OCI-LY3 (cell line): ENCODE data around the gene WASHC2C.
"Not testable (repeated sequence)": the region's sequence is repeated elsewhere in the genome, so short reads cannot be mapped to it uniquely, and the experiment has no call there.

ENCODE experiments used
- H2AFZ ChIP-seq: fragments of 200-600, 300-600 bp; shearing (Covaris generic); 2 replicates; pipeline ENCODE4 v1.6.0; 2014; ENCODE audit warnings: antibody characterized with exemption, low read depth, low read length
- H3K27ac ChIP-seq: fragments of 200-600, 300-600 bp; sonication (generic); 2 replicates; pipeline ENCODE4 v1.5.1; 2014; ENCODE audit warnings: mild to moderate bottlenecking, low read length, moderate library complexity, mixed read lengths
- H3K27me3 ChIP-seq: fragments of 200-600, 300-600 bp; sonication (generic); 2 replicates; pipeline ENCODE4 v1.6.1; 2014; ENCODE audit warnings: low read depth, low read length, mixed read lengths
- H3K36me3 ChIP-seq: fragments of 200-600, 300-600 bp; sonication (generic); replicated peaks from 2 replicates; pipeline ENCODE3; 2014; ENCODE audit warnings: low read depth, low read length, mixed read lengths
- H3K4me1 ChIP-seq: fragments of 300-600, 200-600 bp; sonication (generic); 2 replicates; pipeline ENCODE4 v1.6.1; 2014; ENCODE audit warnings: low read length, mixed read lengths
- H3K4me2 ChIP-seq: fragments of 200-600, 300-600 bp; sonication (generic); 2 replicates; pipeline ENCODE4 v1.6.1; 2014; ENCODE audit warnings: low read length, mixed read lengths
- H3K4me3 ChIP-seq: fragments of 300-600, 200-600 bp; sonication (generic); 2 replicates; pipeline ENCODE4 v1.5.1; 2014; ENCODE audit warnings: antibody characterized with exemption, mild to moderate bottlenecking, low read length, moderate library complexity
- H3K79me2 ChIP-seq: fragments of 300-600, 200-600 bp; shearing (Covaris generic); 2 replicates; pipeline ENCODE4 v1.6.1; 2014; ENCODE audit warnings: mild to moderate bottlenecking, low read length, mixed read lengths
- H3K9ac ChIP-seq: fragments of 300-600, 200-600 bp; shearing (Covaris generic); 2 replicates; pipeline ENCODE4 v1.6.0; 2014; ENCODE audit warnings: mild to moderate bottlenecking, low read length, moderate library complexity
- H3K9me3 ChIP-seq: fragments of 200-600, 300-600 bp; shearing (Covaris generic); 2 replicates; pipeline ENCODE4 v1.6.1; 2014; ENCODE audit warnings: low read length, mixed read lengths; ENCODE audit not compliant: insufficient read depth
- H4K20me1 ChIP-seq: fragments of 200-600, 300-600 bp; sonication (generic); 2 replicates; pipeline ENCODE4 v1.6.1; 2016; ENCODE audit warnings: low read length, mixed read lengths; ENCODE audit not compliant: insufficient read depth
- EZH2phosphoT487 ChIP-seq: fragments of 200-600 bp; shearing (Covaris generic); IDR thresholded peaks from 2 replicates; pipeline ENCODE4 v1.6.1; 2018; ENCODE audit warnings: antibody characterized with exemption, mixed run types, low read depth
- TF ChIP-seq, protein P1 (sequence below): fragments of 200-600, 300-600 bp; sonication (generic); IDR thresholded peaks from 2 replicates; pipeline ENCODE4 v1.5.1; 2014; ENCODE audit warnings: antibody characterized with exemption, low read length, low read depth

Gene WASHC2C

DNA sequence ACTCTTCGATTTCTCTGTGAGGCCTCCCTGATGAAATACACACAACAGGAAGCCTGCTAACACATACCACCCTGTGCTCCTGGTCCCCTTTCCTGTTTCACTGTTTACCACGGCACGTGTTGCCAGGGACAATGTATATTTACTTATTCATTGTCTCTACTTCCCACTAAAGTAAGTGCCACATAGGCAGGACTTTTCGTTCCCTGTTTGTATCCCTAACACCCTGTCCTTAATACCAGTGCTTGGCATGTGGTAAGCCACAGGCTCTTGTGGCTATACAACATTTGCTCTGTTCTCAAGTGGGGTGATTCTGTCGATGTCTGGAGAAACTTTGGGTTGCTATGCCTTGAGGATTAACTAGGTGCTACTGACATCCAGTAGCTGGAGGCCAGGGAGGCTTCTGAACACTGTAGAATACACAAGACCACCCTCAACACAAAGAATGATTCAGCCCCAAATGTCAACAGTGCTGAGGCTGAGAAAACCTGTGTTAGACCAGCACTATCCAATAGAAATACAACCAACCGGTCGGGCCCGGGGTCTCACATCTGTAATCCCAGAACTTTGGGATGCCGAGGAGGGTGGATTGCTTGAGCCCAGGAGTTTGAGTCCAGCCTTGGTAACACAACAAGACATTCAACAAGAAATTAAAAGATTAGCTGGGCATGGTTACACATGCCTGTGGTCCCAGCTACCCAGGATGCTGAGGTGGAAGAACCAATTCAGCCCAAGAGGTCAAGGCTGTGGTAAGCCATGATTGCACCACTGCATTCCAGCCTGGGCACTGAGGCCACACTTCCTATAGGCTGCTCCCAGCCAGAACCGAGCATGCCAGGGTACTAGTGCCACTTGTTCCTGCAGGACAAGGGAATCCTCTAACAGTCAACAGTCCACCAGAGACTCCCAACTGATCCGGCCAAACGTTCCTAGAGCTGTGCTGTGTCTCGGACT, 76.3 kb downstream of the WASHC2C start:
- H3K9ac ChIP-seq, H3K4me2 ChIP-seq, H3K4me1 ChIP-seq, H2AFZ ChIP-seq, H3K36me3 ChIP-seq, H3K79me2 ChIP-seq, H4K20me1 ChIP-seq, H3K27ac ChIP-seq, H3K27me3 ChIP-seq, H3K9me3 ChIP-seq, H3K4me3 ChIP-seq: not testable (repeated sequence)

GRCh38 chr10:45804996-45805395, 77.9 kb downstream of the WASHC2C start:
- not testable (repeated sequence) for H3K9ac ChIP-seq, H3K4me1 ChIP-seq, H3K4me3 ChIP-seq, H3K9me3 ChIP-seq, H3K27me3 ChIP-seq, H3K36me3 ChIP-seq, H3K79me2 ChIP-seq, H3K4me2 ChIP-seq, H3K27ac ChIP-seq, H2AFZ ChIP-seq, H4K20me1 ChIP-seq

DNA sequence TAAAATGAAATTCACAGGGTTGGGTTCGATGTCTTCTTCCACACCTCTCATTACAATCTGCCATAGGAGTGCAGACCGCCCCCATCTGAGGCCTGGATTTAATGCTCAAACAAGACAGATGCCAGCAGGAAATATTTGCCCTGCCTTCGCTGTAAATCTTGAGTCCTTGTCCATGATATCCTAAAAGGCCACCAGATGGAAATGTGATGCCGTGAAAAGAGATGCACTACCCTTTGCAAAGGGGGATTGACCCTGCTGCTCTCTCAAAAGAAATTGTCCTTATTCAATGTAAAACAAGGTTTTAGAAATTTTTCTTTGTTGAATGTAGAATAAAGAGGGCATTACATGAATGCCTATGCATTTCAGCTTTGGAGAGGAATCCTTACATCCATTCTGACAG, 82.8 kb downstream of the WASHC2C start:
- no peak overlapping the region for H3K27ac ChIP-seq
- TF ChIP-seq EZH2phosphoT487: no peak
- TF ChIP-seq, protein P1, sequence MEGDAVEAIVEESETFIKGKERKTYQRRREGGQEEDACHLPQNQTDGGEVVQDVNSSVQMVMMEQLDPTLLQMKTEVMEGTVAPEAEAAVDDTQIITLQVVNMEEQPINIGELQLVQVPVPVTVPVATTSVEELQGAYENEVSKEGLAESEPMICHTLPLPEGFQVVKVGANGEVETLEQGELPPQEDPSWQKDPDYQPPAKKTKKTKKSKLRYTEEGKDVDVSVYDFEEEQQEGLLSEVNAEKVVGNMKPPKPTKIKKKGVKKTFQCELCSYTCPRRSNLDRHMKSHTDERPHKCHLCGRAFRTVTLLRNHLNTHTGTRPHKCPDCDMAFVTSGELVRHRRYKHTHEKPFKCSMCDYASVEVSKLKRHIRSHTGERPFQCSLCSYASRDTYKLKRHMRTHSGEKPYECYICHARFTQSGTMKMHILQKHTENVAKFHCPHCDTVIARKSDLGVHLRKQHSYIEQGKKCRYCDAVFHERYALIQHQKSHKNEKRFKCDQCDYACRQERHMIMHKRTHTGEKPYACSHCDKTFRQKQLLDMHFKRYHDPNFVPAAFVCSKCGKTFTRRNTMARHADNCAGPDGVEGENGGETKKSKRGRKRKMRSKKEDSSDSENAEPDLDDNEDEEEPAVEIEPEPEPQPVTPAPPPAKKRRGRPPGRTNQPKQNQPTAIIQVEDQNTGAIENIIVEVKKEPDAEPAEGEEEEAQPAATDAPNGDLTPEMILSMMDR: no peak
- no peaks in the 10 kb centered on the region for H3K36me3 ChIP-seq
- no peaks in the 10 kb centered on the region for H4K20me1 ChIP-seq
- H3K27me3 ChIP-seq: no peaks in the 10 kb centered on the region
- no peaks in the 10 kb centered on the region for H3K4me1 ChIP-seq
- H3K4me2 ChIP-seq: no peak overlapping the region
- H3K4me3 ChIP-seq: no peak overlapping the region
- no peaks in the 10 kb centered on the region for H3K9me3 ChIP-seq
- no peak overlapping the region for H3K9ac ChIP-seq
- no peaks in the 10 kb centered on the region for H3K79me2 ChIP-seq
- no peak overlapping the region for H2AFZ ChIP-seq

DNA sequence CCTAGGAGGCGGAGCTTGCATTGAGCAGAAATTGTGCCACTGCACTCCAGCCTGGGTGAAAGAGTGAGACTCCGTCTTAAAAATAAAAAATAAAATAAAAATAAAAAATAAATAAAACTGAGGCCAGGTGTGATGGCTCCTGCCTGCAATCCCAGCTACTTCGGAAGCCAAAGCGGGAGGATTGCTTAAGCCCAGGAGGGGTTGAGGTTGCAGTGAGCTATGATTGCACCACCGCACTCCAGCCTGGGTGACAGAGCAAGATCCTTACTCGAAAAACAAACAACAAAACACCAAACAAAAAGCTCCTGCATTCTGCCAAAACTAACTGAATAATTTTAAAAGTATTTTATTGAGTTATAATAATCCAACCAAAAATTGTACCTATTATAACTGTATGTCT, 84.0 kb downstream of the WASHC2C start:
- H4K20me1 ChIP-seq: no peaks in the 10 kb centered on the region
- no peaks in the 10 kb centered on the region for H3K27me3 ChIP-seq
- H3K9me3 ChIP-seq: no peaks in the 10 kb centered on the region
- no peak overlapping the region for H3K4me3 ChIP-seq
- H3K27ac ChIP-seq: no peak overlapping the region
- no peak overlapping the region for H3K9ac ChIP-seq
- no peaks in the 10 kb centered on the region for H3K4me1 ChIP-seq
- no peaks in the 10 kb centered on the region for H3K36me3 ChIP-seq
- H3K79me2 ChIP-seq: no peaks in the 10 kb centered on the region
- H2AFZ ChIP-seq: no peak overlapping the region
- TF ChIP-seq, protein P1: no peak
- TF ChIP-seq EZH2phosphoT487: no peak
- no peak overlapping the region for H3K4me2 ChIP-seq

- H2AFZ ChIP-seq, H3K36me3 ChIP-seq, H3K4me2 ChIP-seq, H3K27me3 ChIP-seq, H3K9ac ChIP-seq, H4K20me1 ChIP-seq, H3K79me2 ChIP-seq, H3K27ac ChIP-seq, H3K4me1 ChIP-seq, H3K9me3 ChIP-seq, H3K4me3 ChIP-seq: not testable (repeated sequence)
Measured at GRCh38 chr10:45812959-45813358, 85.9 kb downstream of the WASHC2C start.

DNA sequence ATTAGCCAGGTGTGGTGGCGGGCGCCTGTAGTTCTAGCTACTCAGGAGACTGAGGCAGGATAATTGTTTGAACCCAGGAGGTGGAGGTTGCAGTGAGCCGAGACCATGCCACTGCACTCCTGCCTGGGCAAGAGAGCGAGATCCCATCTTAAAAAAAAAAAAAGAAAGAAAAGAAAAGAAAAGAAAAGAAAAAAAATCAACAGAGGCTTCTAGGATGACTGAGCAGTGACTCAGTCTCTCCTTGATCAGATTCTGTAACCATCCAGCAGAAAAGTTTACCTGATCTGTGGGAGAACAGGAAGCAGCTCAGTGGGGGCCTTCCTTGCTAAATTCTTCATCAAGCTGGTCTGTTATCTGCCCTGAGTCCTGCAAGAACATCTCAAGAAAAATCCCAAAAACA, 87.1 kb downstream of the WASHC2C start:
- H4K20me1 ChIP-seq, H3K4me3 ChIP-seq, H3K4me2 ChIP-seq, H3K27ac ChIP-seq, H3K9ac ChIP-seq, H3K36me3 ChIP-seq, H2AFZ ChIP-seq, H3K79me2 ChIP-seq, H3K9me3 ChIP-seq, H3K4me1 ChIP-seq, H3K27me3 ChIP-seq: not testable (repeated sequence)
